ENCODE results near the gene IDUA.

The IDUA gene

DNA sequence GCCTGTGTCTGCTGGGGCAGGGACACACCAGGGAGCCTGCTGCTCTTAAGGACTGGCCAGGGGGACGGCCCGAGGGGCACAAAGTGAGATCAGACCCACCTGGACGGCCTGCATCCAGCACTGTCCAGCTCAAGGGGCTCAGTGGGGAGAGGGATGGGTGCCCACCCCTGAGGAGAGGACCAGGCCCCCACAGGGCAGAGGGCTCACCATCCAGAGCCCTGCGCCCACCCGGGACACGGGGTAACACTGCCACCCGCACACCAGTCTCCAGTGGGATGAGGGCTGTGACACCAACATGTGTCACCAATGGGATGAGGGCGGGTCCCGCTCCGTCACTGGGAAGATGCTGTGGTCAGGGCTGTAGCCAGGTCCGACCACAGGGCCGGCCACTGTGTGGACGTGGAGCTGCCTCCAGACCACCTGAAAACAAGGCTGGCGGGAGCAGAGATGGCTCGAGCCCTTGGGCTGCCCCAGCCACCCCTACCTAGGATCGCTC lies 26.7 kb upstream of the IDUA start:
- peaks cover 0 to 91% (median 27%) of the 10 kb centered on the region in 11 experiments; a peak in 14 of 22 replicates for H4K20me1 ChIP-seq
- TF ChIP-seq Cebpa-rat (IDR thresholded peaks at IDR 0.05): no peak
- no peaks in the 10 kb centered on the region for H3K9me3 ChIP-seq (replicated peaks in 1 of 11)
- H3K4me1 ChIP-seq: no peaks in the 10 kb centered on the region
- no peaks in the 10 kb centered on the region for H3K27me3 ChIP-seq
- H3K4me2 ChIP-seq: no peak overlapping the region
- no peak overlapping the region for H3K4me3 ChIP-seq
- H3K9ac ChIP-seq: no peak overlapping the region
- peaks cover 49 to 88% (median 81%) of the 10 kb centered on the region in 11 experiments for H3K36me3 ChIP-seq
- no peak overlapping the region for H3K27ac ChIP-seq

DNA sequence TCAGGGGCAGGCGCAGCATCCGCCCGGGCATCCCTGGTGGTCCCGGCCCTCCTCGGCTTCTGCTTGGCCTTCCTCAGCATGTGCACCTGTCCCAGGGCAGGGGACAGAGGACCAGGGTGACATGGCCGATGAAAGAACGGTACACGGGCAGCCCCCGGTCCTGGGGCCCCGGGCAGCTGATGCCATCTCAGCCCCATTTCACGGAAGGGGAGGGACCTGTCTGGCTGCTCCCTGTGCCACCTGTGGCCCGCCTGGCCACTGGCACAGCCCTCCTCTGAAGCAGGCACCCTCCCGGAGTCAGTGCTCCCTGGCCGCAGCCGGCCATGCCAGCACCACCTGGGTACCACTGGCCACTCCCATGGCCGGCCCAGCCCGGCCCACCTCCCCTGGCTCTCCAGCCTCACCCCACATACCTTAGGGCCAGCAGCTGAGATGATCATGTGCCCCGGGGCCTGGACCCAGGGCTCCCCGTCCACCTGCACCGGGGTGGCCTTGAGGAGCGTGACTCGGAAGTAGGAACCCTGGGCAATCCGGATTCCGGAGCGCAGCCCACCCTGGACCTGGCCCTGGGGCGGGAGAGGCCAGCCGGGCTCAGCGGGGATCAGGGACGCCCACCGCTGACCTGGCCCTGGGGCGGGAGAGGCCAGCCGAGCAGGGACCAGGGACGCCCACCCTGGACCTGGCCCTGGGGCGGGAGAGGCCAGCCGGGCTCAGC lies 26.1 kb upstream of the IDUA start:
- no peak overlapping the region for H3K27ac ChIP-seq
- peaks cover 55 to 88% (median 82%) of the 10 kb centered on the region in 11 experiments for H3K36me3 ChIP-seq

DNA sequence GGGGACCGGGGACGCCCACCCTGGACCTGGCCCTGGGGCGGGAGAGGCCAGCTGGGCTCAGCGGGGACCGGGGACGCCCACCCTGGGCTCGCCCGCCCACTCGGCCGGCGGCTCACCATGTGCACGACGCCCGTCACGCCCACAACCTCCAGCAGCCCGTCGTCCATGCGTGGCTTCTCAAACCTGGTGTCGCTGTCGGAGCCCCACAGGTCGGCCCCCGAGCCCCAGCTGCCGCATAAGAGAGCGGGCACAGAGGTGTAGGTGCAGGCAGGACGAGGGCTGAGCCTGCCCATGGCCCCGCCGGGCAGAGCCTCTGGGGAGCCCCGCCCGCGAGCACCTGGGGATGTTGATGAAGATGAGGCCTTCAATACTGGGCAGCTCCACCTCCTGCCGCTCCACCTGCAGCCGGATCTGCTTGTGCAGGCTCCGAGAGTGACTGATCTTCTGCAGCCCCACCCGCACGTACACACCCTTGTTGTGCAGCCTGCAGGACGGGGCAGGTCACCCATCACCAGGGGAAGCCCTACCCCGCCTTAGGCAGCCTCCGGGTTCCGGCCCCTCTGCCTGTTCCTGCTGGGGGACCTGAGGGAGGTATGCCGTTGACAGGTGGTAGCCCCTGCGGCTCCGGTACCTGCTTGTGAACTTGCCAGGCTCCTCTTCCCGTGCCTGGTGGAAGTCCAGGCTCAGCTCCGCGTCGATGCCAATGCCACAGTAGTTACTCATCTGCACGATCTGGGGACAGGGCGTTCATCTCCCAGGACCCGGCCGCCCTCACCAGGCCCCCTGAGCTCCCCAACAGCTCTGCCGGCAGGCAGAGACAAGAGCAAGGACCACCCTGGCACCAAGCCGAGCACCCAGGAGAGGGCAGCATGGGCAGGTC lies 25.3 kb upstream of the IDUA start:
- Histone ChIP-seq H3K9ac (no peak overlapping the region), H4K20me1 (peaks cover 0 to 98% (median 35%) of the 10 kb centered on the region in 11 experiments; a peak in 15 of 22 replicates), H3K4me2 (no peak overlapping the region), H3K4me3 (no peak overlapping the region), H3K36me3 (peaks cover 63 to 95% (median 90%) of the 10 kb centered on the region in 11 experiments), H3K27me3 (no peaks in the 10 kb centered on the region), H3K27ac (no peak overlapping the region), H3K4me1 (no peaks in the 10 kb centered on the region), H3K9me3 (replicated peaks in 1 of 11) (no peaks in the 10 kb centered on the region)
- no peak for TF ChIP-seq Cebpa-rat (IDR thresholded peaks at IDR 0.05)

More for the DNA sequence above, 26.1 kb upstream of the IDUA start:
- Histone ChIP-seq H3K4me2 (no peak overlapping the region), H3K4me1 (no peaks in the 10 kb centered on the region), H3K4me3 (no peak overlapping the region), H3K9ac (no peak overlapping the region), H3K9me3 (replicated peaks in 1 of 11) (no peaks in the 10 kb centered on the region), H4K20me1 (peaks cover 0 to 91% (median 33%) of the 10 kb centered on the region in 11 experiments; a peak in 15 of 22 replicates), H3K27me3 (no peaks in the 10 kb centered on the region)
- TF ChIP-seq Cebpa-rat (IDR thresholded peaks at IDR 0.05): no peak

DNA sequence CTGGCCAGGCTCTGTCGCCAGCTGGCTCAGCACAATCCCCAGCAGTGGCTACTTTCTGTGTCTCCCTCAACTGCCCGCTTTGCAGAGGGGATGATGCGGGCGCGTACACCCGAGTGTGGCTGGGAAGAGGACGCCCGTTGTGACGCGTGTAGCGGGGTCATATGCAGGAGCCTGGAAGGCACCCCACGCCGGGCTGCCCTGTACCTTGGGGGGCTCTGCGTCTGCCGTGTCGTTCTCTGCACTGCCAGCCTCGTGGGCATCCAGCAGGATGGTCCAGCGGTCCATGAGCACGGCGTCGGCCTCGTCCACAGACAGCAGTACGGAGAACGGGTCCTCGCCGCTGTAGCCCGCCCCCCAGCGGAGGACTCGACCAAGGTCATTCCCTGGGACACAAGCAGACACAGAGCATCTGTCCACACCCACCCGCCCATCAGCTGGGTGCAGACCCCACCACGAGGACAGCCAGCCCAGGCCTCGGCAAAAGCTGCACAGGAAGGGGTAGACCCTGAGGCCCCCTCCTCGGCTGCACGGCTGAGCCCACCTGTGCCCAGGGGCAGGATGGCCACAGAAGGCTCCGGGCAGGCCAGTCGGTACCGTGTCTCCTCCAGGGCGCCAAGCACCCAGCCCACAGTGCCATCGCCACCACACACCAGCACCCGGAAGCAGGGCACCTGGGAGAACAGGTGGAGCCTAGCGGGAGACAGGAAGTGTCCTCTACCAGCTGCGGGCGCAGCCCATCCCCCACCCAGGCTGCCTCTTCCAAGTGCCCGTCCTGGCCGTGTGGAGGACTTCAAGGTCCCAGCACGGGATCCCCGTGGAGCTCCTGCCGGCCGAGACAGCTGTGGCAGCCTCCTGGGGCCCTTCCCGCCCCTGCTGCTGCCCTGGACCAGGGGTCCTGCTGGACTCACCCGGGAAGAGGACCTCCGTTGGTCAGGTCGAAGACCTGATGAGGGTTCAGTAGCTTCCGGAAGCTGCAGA lies 24.3 kb upstream of the IDUA start:
- H3K4me3 ChIP-seq: no peak overlapping the region
- no peaks in the 10 kb centered on the region for H3K27me3 ChIP-seq
- H3K4me1 ChIP-seq: no peaks in the 10 kb centered on the region
- H4K20me1 ChIP-seq: peaks cover 0 to 95% (median 32%) of the 10 kb centered on the region in 11 experiments; a peak in 15 of 22 replicates
- no peak overlapping the region for H3K9ac ChIP-seq
- no peak overlapping the region for H3K27ac ChIP-seq
- no peaks in the 10 kb centered on the region for H3K9me3 ChIP-seq (replicated peaks in 1 of 11)
- H3K4me2 ChIP-seq: no peak overlapping the region
- H3K36me3 ChIP-seq: peaks cover 66 to 100% (median 96%) of the 10 kb centered on the region in 11 experiments
- TF ChIP-seq Cebpa-rat (IDR thresholded peaks at IDR 0.05): no peak

DNA sequence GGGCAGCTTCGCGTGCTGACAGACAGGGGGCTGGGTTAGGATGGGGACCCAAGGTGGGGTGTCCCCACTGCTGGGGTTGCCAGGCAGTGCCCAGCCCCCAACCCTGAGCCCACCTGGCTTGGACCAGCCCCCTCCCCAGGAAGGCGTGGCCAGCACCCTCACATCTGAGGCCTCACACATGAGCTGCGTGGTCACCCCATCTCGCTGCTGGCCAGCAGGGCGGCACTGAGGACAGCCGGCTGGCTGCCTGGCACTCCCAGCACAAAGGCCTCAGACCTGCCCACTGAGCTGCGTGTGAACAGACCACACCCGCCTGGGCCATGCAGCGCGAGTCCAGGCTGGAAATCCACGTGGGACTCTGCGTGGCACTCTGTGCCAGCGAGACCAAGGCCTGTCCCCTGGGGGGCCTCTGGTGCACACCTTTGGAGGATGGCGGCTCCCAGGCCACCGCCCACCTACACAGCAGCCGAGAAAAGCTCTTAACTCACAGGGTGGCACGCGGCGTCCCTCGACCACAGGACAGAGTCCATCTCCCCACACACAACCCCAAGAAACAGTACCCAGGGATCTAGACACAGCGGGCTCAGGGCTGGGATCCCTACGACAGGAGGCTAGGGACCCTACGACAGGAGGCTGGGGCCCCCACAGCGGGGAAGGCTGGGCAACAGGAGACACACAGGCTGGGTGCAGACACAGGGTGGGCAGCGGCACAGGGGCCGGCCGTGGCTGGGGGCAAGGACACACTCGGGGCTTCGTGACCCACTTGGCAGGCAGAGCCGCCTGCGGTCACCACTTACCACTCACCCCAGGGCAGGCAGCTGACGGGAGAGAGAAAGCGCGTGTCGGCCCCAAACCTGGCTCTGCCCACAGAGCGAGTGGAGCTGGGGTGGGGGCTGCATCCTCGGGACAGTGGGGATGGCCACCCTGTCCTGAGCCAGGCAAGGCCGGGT lies 23.3 kb upstream of the IDUA start:
- peaks cover 0 to 92% (median 27%) of the 10 kb centered on the region in 11 experiments; a peak in 18 of 22 replicates for H4K20me1 ChIP-seq
- no peaks in the 10 kb centered on the region for H3K9me3 ChIP-seq (replicated peaks in 1 of 11)
- no peak overlapping the region for H3K4me2 ChIP-seq
- H3K4me3 ChIP-seq: no peak overlapping the region
- peaks cover 0 to 4% (median 3%) of the 10 kb centered on the region in 10 experiments; a peak in 9 of 20 replicates for H3K4me1 ChIP-seq
- no peaks in the 10 kb centered on the region for H3K27me3 ChIP-seq
- H3K27ac ChIP-seq: no peak overlapping the region
- no peak for TF ChIP-seq Cebpa-rat (IDR thresholded peaks at IDR 0.05)
- peaks cover 65 to 96% (median 87%) of the 10 kb centered on the region in 11 experiments for H3K36me3 ChIP-seq
- peak overlapping the region in 1 of 11 experiments; percentile 18; a peak in 2 of 22 replicates for H3K9ac ChIP-seq

DNA sequence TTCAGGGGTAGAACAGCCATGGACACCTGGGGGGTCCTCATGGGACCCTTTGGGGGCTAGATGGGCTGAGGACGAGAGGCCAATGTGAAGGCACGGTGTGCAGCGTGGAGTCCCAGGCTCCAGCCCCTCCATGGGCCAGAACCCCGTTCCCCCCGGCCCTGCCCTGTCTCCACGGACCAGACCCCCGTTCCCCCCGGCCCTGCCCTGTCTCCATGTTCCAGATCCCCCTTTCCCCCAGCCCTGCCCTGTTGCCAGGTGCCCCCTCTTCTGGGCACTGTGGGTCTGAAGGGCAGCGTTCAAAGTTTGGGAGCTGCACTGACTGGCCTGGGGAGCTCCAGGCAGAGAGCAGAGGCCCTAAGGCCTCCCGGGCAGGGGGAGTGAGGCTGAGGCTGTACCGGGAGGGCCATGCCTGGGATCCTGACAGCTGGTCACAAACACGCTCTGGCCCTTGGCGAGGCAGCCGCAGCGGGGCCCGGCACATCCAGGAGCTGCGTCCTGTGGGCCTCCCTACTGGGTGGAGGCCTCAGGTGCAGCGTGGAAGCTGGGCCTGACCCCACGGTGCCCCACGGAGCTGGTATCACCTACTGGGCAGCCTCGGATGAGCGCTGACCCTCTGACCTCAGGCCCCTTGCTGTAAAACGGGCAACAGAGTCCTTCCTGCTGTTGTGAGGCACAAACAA lies 22.4 kb upstream of the IDUA start:
- H3K4me2 ChIP-seq: no peak overlapping the region
- no peak overlapping the region for H3K4me3 ChIP-seq
- peaks cover 0 to 92% (median 32%) of the 10 kb centered on the region in 11 experiments; a peak in 19 of 22 replicates for H4K20me1 ChIP-seq
- no peaks in the 10 kb centered on the region for H3K27me3 ChIP-seq
- H3K27ac ChIP-seq: no peak overlapping the region
- H3K4me1 ChIP-seq: peaks cover 0 to 13% (median 11%) of the 10 kb centered on the region in 10 experiments; a peak in 11 of 20 replicates
- H3K9ac ChIP-seq: no peak overlapping the region
- H3K9me3 ChIP-seq (replicated peaks in 1 of 11): no peaks in the 10 kb centered on the region
- no peak for TF ChIP-seq Cebpa-rat (IDR thresholded peaks at IDR 0.05)
- peaks cover 56 to 94% (median 79%) of the 10 kb centered on the region in 11 experiments for H3K36me3 ChIP-seq

DNA sequence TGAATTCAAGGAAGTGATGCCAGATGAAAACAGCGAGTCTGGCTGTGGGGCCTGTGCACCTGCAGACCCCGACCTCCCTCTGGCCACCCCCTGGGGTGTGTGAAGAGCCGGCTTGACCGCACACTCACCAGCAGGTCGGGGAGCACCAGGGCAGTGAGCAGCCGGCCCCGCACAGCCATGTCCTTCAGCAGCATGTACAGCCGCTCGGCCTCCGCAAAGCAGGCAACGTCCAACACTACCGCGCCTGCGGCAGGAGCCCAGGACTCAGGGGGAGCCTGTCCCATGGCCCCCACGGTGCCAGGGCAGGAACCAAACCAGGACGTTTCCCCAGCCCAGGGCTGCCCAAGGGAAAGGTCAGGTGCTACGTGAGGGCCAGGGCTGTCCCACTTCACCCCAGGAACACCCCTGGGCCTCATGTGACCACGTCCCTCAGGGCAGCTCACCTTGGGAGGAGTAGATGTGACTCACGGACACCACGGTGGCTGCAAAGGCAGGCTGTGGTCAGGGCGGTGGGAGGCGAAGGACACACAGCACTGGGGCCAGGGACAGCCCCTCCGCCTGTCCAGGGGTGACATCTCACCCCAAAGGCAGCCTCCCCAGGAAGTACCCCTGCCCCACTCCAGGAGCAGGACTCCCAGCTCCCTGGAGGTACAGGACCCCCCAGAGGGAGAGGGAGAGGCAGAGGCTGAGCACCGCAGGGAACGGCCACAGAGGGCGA lies 21.6 kb upstream of the IDUA start:
- H3K27me3 ChIP-seq: no peaks in the 10 kb centered on the region
- H3K9me3 ChIP-seq (replicated peaks in 1 of 11): no peaks in the 10 kb centered on the region
- H3K4me3 ChIP-seq: no peak overlapping the region
- no peak overlapping the region for H3K4me2 ChIP-seq
- H3K36me3 ChIP-seq: peaks cover 52 to 90% (median 75%) of the 10 kb centered on the region in 11 experiments
- H3K4me1 ChIP-seq: peaks cover 5 to 14% (median 13%) of the 10 kb centered on the region in 10 experiments; a peak in 18 of 20 replicates
- no peak overlapping the region for H3K9ac ChIP-seq
- no peak for TF ChIP-seq Cebpa-rat (IDR thresholded peaks at IDR 0.05)
- H4K20me1 ChIP-seq: peaks cover 0 to 92% (median 32%) of the 10 kb centered on the region in 11 experiments; a peak in 20 of 22 replicates
- H3K27ac ChIP-seq: no peak overlapping the region

All from BLaER1 treated with 17β-estradiol and CSF1 and Interleukin-3, amounts not matched to agents 10 nM and 100 nM (cell line).